DOHH2 (cell line): Measurements from ENCODE around the gene PEX10.

Source experiments
- H3F3A ChIP-seq: fragments of 200-600 bp; sonication (generic), shearing (Covaris generic); 2 replicates; pipeline ENCODE4 v1.6.0; 2016; ENCODE audit warnings: antibody characterized with exemption, mild to moderate bottlenecking; ENCODE audit not compliant: control insufficient read depth, insufficient read depth
- H3K27ac ChIP-seq: fragments of 200-600 bp; sonication (generic); 2 replicates; pipeline ENCODE4 v1.5.1; 2014; ENCODE audit warnings: low read depth, mild to moderate bottlenecking, low read length, moderate library complexity
- H3K27me3 ChIP-seq: fragments of 200-600 bp; sonication (generic); 2 replicates; pipeline ENCODE4 v1.6.1; 2014; ENCODE audit warnings: mild to moderate bottlenecking, low read length, mixed read lengths; ENCODE audit not compliant: control insufficient read depth
- H3K36me3 ChIP-seq: fragments of 200-600 bp; sonication (generic); 2 replicates; pipeline ENCODE4 v1.6.1; 2014; ENCODE audit warnings: mild to moderate bottlenecking, low read length, moderate library complexity, mixed read lengths; ENCODE audit not compliant: control insufficient read depth
- H3K4me1 ChIP-seq: fragments of 200-600 bp; sonication (generic); 2 replicates; pipeline ENCODE4 v1.6.1; 2014; ENCODE audit warnings: mild to moderate bottlenecking, low read length, mixed read lengths; ENCODE audit not compliant: control insufficient read depth
- H3K4me2 ChIP-seq: fragments of 200-600 bp; sonication (generic); 2 replicates; pipeline ENCODE4 v1.6.0; 2014; ENCODE audit warnings: mild to moderate bottlenecking, low read length, moderate library complexity
- H3K4me3 ChIP-seq: fragments of 200-600 bp; sonication (generic); 2 replicates; pipeline ENCODE4 v1.5.1; 2014; ENCODE audit warnings: mild to moderate bottlenecking, low read length, mixed read lengths
- H3K79me2 ChIP-seq: fragments of 200-600 bp; sonication (generic); 2 replicates; pipeline ENCODE4 v1.6.1; 2014; ENCODE audit warnings: mild to moderate bottlenecking, low read length, mixed read lengths; ENCODE audit not compliant: control insufficient read depth
- H3K9me2 ChIP-seq: fragments of 200-600 bp; sonication (generic); replicated peaks from 2 replicates; pipeline ENCODE4 v1.6.1; 2014; ENCODE audit warnings: mild to moderate bottlenecking, low read length, mixed read lengths; ENCODE audit not compliant: control insufficient read depth
- H3K9me3 ChIP-seq: fragments of 200-600 bp; sonication (generic); 2 replicates; pipeline ENCODE4 v1.6.1; 2014; ENCODE audit warnings: antibody characterized with exemption, low read length, mixed read lengths; ENCODE audit not compliant: control insufficient read depth, insufficient read depth
- H4K20me1 ChIP-seq: fragments of 200-600 bp; sonication (generic); 2 replicates; pipeline ENCODE4 v1.6.0; 2014; ENCODE audit warnings: low read depth, mild to moderate bottlenecking, antibody characterized with exemption, low read length, moderate library complexity; ENCODE audit not compliant: control insufficient read depth, insufficient read depth
- CTCF ChIP-seq: fragments of 200-600 bp; sonication (generic); IDR thresholded peaks from one replicate; pipeline ENCODE4 v1.5.1; 2014; ENCODE audit warnings: antibody characterized with exemption, mild to moderate bottlenecking, low read depth, low read length; ENCODE audit not compliant: poor library complexity, severe bottlenecking
- EZH2phosphoT487 ChIP-seq: fragments of 200-600 bp; sonication (generic); IDR thresholded peaks from 2 replicates; pipeline ENCODE4 v1.6.1; 2017; ENCODE audit warnings: borderline replicate concordance, mild to moderate bottlenecking, antibody characterized with exemption, low read length, moderate library complexity, mixed read lengths

PEX10 gene

DNA sequence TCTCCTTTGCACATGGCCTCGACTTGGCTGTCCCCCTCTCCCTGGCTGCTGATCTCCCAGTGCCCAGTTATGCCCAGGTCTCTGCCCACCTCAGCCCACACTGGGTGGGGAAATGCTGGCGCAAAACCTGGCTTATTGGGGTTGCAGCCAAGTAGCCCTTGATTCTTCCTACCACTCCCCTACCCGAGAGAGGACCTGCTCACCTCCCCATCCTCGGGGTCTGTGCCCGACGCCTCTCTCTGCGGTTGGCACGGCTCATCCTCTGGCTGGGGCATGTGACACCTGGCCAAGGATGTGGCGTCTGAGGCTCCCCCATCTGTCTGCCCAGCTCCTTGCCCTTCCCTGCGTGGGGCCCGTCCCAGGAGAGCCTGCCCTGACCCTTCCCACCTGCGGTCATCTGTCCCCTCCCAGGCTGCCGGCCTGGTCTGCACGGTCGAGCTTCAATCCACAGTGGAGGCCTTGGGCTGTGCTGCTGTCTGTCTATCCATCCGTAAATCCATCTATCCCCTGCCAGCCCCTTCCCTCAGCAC is 6.5 kb upstream of the PEX10 start:
- 0 out of 2 replicates have a peak, but pooled peaks cover 4% of the 10 kb centered on the region for H4K20me1 ChIP-seq

DNA sequence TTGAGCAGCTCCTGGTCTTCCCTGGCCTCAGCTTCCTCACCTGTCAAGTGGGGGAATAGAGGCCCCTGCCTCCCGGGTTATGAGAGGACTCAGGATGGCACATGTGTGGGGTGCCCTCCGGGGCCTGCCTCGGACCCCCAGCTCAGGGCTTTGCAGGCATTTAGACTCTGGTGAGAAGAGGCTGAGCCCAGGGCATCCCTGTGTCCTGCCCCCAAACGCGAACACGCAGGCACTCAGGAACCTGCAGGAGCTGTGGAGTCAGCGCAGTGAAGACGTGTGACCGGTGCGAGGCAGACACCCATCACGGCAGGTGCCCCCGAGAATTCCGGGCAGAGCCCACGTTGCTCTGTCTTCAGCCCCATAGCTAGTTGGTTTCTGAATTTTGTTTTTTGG is 5.5 kb upstream of the PEX10 start:
- H3K36me3 ChIP-seq: peaks cover 7% of the 10 kb centered on the region
- peaks cover 36% of the 10 kb centered on the region for H3K4me1 ChIP-seq
- H3K27ac ChIP-seq: no peak overlapping the region
- no peaks in the 10 kb centered on the region for H3K27me3 ChIP-seq
- 0 out of 2 replicates have a peak, but pooled peaks cover 4% of the 10 kb centered on the region for H4K20me1 ChIP-seq
- no peak overlapping the region for H3K4me2 ChIP-seq
- no peak overlapping the region for H3K4me3 ChIP-seq
- peaks cover 13% of the 10 kb centered on the region for H3K79me2 ChIP-seq
- H3K9me2 ChIP-seq: no peaks in the 10 kb centered on the region
- TF ChIP-seq CTCF (no peak), EZH2phosphoT487 (no peak)
- H3F3A ChIP-seq: 0 out of 2 replicates have a peak, but pooled peaks cover 10% of the 10 kb centered on the region
- H3K9me3 ChIP-seq: no peaks in the 10 kb centered on the region

More for the DNA sequence above, 6.5 kb upstream of the PEX10 start:
- H3K9me3 ChIP-seq: no peaks in the 10 kb centered on the region
- H3K9me2 ChIP-seq: no peaks in the 10 kb centered on the region
- no peak overlapping the region for H3K4me3 ChIP-seq
- TF ChIP-seq EZH2phosphoT487 (no peak), CTCF (no peak)
- no peaks in the 10 kb centered on the region for H3K27me3 ChIP-seq
- H3K4me1 ChIP-seq: peaks cover 30% of the 10 kb centered on the region
- 0 out of 2 replicates have a peak, but pooled peaks cover 9% of the 10 kb centered on the region for H3F3A ChIP-seq
- no peaks in the 10 kb centered on the region for H3K36me3 ChIP-seq
- H3K79me2 ChIP-seq: peaks cover 3% of the 10 kb centered on the region
- H3K27ac ChIP-seq: no peak overlapping the region
- H3K4me2 ChIP-seq: no peak overlapping the region

DNA sequence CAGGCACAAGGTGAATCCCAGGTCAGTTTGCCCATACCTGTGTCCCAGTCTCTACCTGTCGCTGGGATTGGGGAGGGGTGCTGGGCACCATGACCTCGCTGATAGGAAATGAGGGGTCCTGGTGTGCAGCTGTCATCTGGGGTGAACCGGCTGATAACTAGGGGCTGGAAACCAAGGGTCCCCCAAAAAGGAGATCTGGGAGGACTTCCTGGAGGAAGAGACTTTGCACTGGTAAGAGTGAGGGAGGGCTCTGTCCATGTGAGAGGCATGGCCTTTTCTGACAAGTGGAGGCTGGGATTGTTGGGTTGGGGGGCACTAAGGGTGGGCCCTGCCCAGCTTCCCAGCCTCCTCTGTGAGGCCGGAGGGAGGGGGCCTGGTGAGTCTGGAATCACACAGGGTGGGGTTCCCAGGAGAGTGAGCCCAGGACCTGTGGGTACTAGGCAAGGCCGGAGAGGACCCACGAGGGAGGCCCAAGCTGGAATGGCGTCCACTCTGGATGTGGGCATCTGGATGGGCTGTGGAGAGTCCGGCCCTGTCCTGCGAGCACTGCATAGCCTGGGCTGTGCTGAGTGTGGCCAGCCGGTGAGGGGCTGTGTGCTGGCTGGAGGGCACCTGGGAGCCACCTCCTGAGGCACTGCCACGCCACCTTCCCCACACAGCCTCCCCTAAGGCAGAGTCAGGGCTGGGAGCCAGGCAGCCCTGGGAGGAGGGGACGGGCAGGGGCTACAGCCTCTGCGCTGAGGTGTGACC is 4.9 kb upstream of the PEX10 start:
- H4K20me1 ChIP-seq: 0 out of 2 replicates have a peak, but pooled peaks cover 4% of the 10 kb centered on the region
- TF ChIP-seq CTCF: no peak
- TF ChIP-seq EZH2phosphoT487: no peak
- H3K27me3 ChIP-seq: no peaks in the 10 kb centered on the region
- H3K4me3 ChIP-seq: no peak overlapping the region
- no peak overlapping the region for H3K4me2 ChIP-seq
- peaks cover 16% of the 10 kb centered on the region for H3K79me2 ChIP-seq
- no peaks in the 10 kb centered on the region for H3K9me3 ChIP-seq
- H3K4me1 ChIP-seq: peaks cover 36% of the 10 kb centered on the region
- H3F3A ChIP-seq: 0 out of 2 replicates have a peak, but pooled peaks cover 10% of the 10 kb centered on the region
- H3K9me2 ChIP-seq: no peaks in the 10 kb centered on the region
- H3K27ac ChIP-seq: no peak overlapping the region
- peaks cover 8% of the 10 kb centered on the region for H3K36me3 ChIP-seq
